Body of pancreas (tissue), 4 donors: ENCODE results near the gene RAET1G.

ENCODE experiments used
- CTCF ChIP-seq, 7 experiments: fragments of 450-650 bp in 4 of 7; fragments of 200-600 bp in 3 of 7; sonication (generic) in 3 of 7; IDR thresholded peaks; one replicate each; pipeline ENCODE4 v1.5.1; 2016 to 2019; ENCODE audit warnings: antibody characterized with exemption in 7 of 7
- POLR2A ChIP-seq, 3 donors: fragments of 450-650 bp; IDR thresholded peaks; one replicate each; pipeline ENCODE4 v1.6.1; 2016; ENCODE audit warnings: antibody characterized with exemption in 3 of 3, mild to moderate bottlenecking in 2 of 3

- TF ChIP-seq POLR2A (IDR thresholded peaks at IDR 0.05) (no peak), CTCF (IDR thresholded peaks at IDR 0.05) (no peak)
These were observed 37.6 kb upstream of the RAET1G start for GRCh38 chr6:149960488-149960887.
